HG03196 (cell line): ENCODE results near the gene KRT12.
"Not testable (repeated sequence)": the region's sequence is repeated elsewhere in the genome, so short reads cannot be mapped to it uniquely, and the experiment has no call there.

Experiments
- ATAC-seq: cut with Tn5 transposase; IDR thresholded peaks from one replicate; pipeline ENCODE4 v1.9.1; 2021; ENCODE audit not compliant: unreplicated experiment

Gene KRT12

GRCh38 chr17:40817103-40817682, 49.8 kb downstream of the KRT12 start:
- no peak for ATAC-seq

GRCh38 chr17:40816569-40816968, 50.5 kb downstream of the KRT12 start:
- ATAC-seq: no peak

- no peak for ATAC-seq
These were observed 51.6 kb downstream of the KRT12 start for GRCh38 chr17:40815381-40815780.

GRCh38 chr17:40814657-40815056, 52.4 kb downstream of the KRT12 start:
- ATAC-seq: not testable (repeated sequence)

GRCh38 chr17:40813804-40814203, 53.2 kb downstream of the KRT12 start:
- ATAC-seq: no peak

DNA sequence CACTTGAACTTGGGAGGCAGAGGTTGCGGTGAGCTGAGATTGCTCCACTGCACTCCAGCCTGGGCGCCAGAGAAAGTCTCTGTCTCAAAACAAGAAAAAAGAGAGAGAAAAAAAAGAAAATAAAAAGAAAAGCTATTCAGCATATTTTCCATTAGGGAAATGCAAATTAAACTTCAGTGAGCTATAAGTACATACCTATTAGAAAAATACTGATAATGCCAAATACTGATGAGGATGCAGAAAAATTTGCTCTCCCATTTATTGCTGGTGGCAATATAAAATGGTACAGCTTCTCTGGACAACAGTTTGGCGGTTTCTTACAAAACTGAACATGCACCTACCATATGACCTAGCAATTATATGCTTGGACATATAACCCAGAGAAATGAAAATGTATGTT, 54.4 kb downstream of the KRT12 start:
- ATAC-seq: no peak
